Fibroblast of lung (primary cell): ENCODE data around the gene ADRA2A. TPM values are rescaled to one million over a fixed set of nuclear protein-coding genes. Genes with fewer than 3 reads are reported as not detected.
A peak's percentile ranks its signal among the peaks of the same experiment; 100 is the strongest.

ENCODE experiments used
- DNase-seq, 2 donors: peaks; one replicate each; pipeline versions ENCODE4 v3.0.0 to v3.0.0-alpha.2; 2010; ENCODE audit warnings: low read depth in 2 of 2
- H2AFZ ChIP-seq: 2 replicates; pipeline ENCODE4 v1.5.1; 2012; ENCODE audit warnings: low read length, control low read depth, inconsistent platforms
- H3K27ac ChIP-seq: 2 replicates; pipeline ENCODE4 v1.5.1; 2011; ENCODE audit warnings: low read length, control low read depth; ENCODE audit not compliant: insufficient read depth
- H3K27me3 ChIP-seq: 2 replicates; pipeline ENCODE4 v1.5.1; 2011; ENCODE audit warnings: mild to moderate bottlenecking, low read length; ENCODE audit not compliant: control insufficient read depth, insufficient read depth
- H3K36me3 ChIP-seq: 2 replicates; pipeline ENCODE4 v1.5.1; 2011; ENCODE audit warnings: low read length; ENCODE audit not compliant: control insufficient read depth, insufficient read depth
- H3K4me1 ChIP-seq: 2 replicates; pipeline ENCODE4 v1.5.1; 2011; ENCODE audit warnings: low read length; ENCODE audit not compliant: control insufficient read depth, insufficient read depth; ENCODE audit errors: extremely low read depth
- H3K4me2 ChIP-seq: 2 replicates; pipeline ENCODE4 v1.5.1; 2011; ENCODE audit warnings: low read length, control low read depth; ENCODE audit not compliant: insufficient read depth; ENCODE audit errors: extremely low read depth
- H3K4me3 ChIP-seq, 4 experiments: fragments of 200-600 bp in 1 of 4; sonication (generic) in 1 of 4; replicated peaks in 1 of 4; 2 replicates each; pipeline ENCODE4 v1.5.1; 2011 to 2016; ENCODE audit warnings: low read length in 4 of 4, low read depth in 3 of 4, mild to moderate bottlenecking in 3 of 4, control low read depth in 2 of 4, inconsistent platforms in 1 of 4, mixed read lengths in 1 of 4; ENCODE audit not compliant: insufficient read depth in 1 of 4; ENCODE audit errors: control extremely low read depth in 1 of 4
- H3K79me2 ChIP-seq: 2 replicates; pipeline ENCODE4 v1.5.1; 2012; ENCODE audit warnings: mild to moderate bottlenecking, low read length, inconsistent platforms; ENCODE audit not compliant: control insufficient read depth, insufficient read depth
- H3K9ac ChIP-seq: 2 replicates; pipeline ENCODE4 v1.5.1; 2011; ENCODE audit warnings: mild to moderate bottlenecking, low read length, control low read depth; ENCODE audit not compliant: insufficient read depth
- H3K9me3 ChIP-seq: 2 replicates; pipeline ENCODE4 v1.5.1; 2012; ENCODE audit warnings: low read depth, low read length; ENCODE audit not compliant: control insufficient read depth, insufficient read depth
- H4K20me1 ChIP-seq: 2 replicates; pipeline ENCODE4 v1.5.1; 2011; ENCODE audit warnings: low read length; ENCODE audit not compliant: control insufficient read depth, insufficient read depth; ENCODE audit errors: extremely low read depth
- EZH2 ChIP-seq: IDR thresholded peaks from 2 replicates; pipeline ENCODE4 v1.5.1; 2012; ENCODE audit warnings: low read length, control low read depth, mild to moderate bottlenecking; ENCODE audit errors: missing control alignments
- polyA minus RNA-seq: library from RNA; depleted of rRNA, polyadenylated mRNA; stranded (reverse); fragments of >200 nt; gene quantifications from 2 replicates; pipeline ENCODE4 v1.2.3, GENCODE V29; 2011; ENCODE audit warnings: low replicate concordance
- polyA plus RNA-seq, 2 donors: library from polyadenylated mRNA; depleted of rRNA in 1 of 2; stranded (reverse) in 1 of 2; unstranded in 1 of 2; fragments of >200 nt; gene quantifications; 2 replicates each; pipeline ENCODE4 v1.2.1, GENCODE V29; 2011 to 2012; ENCODE audit warnings: missing spikeins in 1 of 2
- total RNA-seq: library from RNA; depleted of rRNA; stranded (reverse); fragments of >200 nt; gene quantifications from 2 replicates; pipeline ENCODE4 v1.2.1, GENCODE V29; 2014
- TF ChIP-seq, protein P1 (sequence below), 2 donors: IDR thresholded peaks in 1 of 2; conservative IDR thresholded peaks in 1 of 2; 1 replicate in 1 of 2; 2 replicates in 1 of 2; pipeline ENCODE4 v1.5.1; 2011 to 2012; ENCODE audit warnings: low read length in 2 of 2, control low read depth in 1 of 2, inconsistent platforms in 1 of 2, low read depth in 1 of 2, mild to moderate bottlenecking in 1 of 2

ADRA2A gene
- total RNA-seq = under 0.01 TPM in 2 replicates
- 0.02 and 0.06 TPM in 2 replicates for polyA plus RNA-seq
- 0.03 and 0.07 TPM in 2 replicates for polyA plus RNA-seq (2012)
- polyA minus RNA-seq = not detected in 2 replicates

DNA sequence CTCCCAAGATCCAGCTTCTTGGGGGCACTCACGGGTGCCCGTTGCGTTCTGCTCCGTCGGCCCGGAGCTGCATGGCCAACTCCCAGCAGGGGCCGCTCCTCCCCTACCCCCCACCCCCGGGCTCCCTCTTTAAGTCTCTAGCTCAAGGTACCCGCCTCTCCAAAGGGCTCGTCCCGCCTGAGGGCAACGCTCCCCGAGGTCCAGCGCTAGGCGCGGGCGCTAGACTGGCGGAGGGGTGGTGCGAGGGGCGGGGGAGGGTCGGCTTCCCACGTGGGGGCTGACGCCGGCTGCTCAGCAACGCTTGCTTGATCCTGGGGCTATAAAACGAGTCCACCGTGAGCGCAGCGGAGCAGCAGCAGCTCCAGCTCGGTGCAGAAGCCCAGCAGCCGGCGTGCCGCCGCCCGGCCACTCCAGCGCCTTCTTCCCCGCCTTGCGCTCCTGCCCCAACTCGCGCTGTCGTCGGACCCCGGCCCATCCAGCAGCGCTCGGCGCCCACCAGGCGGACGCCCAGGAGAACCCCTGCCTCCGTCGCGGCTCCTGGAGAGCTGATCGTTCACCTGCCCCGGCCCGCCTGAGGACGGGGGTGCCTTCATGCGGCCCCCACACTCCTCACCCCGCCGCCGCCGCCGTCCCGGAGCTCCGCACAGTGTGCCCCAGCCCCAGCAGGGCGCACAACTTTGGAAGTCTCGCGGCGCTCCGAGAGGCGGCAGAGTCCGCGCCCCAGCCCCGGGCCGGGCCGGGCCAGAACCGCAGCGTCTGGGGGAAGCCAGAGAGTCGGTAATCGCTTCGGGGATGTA, at the start of gene ADRA2A:
Gene ADRA2A (plus strand): TSS at position 348 of the 797 bp plus-strand sequence. CDS start 968 bp downstream, outside the sequence.
- no peak for TF ChIP-seq EZH2
- TF ChIP-seq, protein P1, sequence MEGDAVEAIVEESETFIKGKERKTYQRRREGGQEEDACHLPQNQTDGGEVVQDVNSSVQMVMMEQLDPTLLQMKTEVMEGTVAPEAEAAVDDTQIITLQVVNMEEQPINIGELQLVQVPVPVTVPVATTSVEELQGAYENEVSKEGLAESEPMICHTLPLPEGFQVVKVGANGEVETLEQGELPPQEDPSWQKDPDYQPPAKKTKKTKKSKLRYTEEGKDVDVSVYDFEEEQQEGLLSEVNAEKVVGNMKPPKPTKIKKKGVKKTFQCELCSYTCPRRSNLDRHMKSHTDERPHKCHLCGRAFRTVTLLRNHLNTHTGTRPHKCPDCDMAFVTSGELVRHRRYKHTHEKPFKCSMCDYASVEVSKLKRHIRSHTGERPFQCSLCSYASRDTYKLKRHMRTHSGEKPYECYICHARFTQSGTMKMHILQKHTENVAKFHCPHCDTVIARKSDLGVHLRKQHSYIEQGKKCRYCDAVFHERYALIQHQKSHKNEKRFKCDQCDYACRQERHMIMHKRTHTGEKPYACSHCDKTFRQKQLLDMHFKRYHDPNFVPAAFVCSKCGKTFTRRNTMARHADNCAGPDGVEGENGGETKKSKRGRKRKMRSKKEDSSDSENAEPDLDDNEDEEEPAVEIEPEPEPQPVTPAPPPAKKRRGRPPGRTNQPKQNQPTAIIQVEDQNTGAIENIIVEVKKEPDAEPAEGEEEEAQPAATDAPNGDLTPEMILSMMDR (conservative IDR thresholded peaks at IDR 0.05 in 1 of 2, IDR thresholded peaks at IDR 0.05 in 1 of 2; ENCODE audit: low read depth in 1 of 2, low read length in 2 of 2) = no peak
- Histone ChIP-seq H2AFZ (peak within 1 kb of the TSS; percentile 44), H3K9ac (no peak within 1 kb of the TSS), H3K27me3 (peaks cover 37% of the 10 kb centered on the region), H3K27ac (no peak within 1 kb of the TSS), H4K20me1 (no peaks in the 10 kb centered on the region), H3K4me1 (peaks cover 2% of the 10 kb centered on the region), H3K4me2 (peak within 1 kb of the TSS; percentile 85), H3K36me3 (no peaks in the 10 kb centered on the region), H3K4me3 (peak within 1 kb of the TSS; percentile 36 to 57 (median 44)), H3K9me3 (no peaks in the 10 kb centered on the region), H3K79me2 (no peaks in the 10 kb centered on the region)
- peak; percentile 33 to 40 for DNase-seq

DNA sequence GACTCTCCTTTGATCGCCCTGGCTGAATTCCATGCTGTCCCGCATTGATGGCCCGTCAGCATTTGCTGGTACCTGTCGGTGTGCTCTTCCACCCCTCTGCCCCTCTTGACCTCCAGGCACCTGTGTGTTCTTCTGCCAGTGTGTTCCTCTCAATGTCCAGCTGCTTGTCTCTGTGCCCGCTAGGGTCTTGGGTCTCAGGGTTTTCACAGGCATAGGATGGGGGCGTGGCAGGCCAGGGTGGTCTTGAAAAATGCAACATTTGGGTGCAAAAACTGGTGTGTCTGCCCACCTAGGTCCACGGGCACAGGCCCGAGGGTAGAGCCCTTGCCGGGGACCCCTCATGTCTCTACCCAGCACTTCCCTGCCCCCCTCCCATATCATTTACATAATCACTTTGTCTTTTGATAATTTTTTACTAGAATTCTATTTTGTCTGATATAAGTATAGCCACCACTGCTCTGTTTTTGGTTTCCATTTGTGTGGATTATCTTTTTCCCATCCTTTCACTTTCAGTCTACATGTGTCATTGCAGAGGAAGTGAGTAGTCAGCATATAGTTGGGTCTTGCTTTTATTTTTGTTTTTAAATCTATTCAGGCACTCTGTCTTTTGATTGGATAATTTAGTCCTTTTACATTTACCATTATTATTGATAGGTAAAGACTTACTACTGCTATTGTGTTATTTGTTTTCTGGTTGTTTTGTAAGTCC, 46.6 kb upstream of the ADRA2A start:
- Histone ChIP-seq H2AFZ (no peak overlapping the region), H3K9me3 (no peaks in the 10 kb centered on the region), H4K20me1 (no peaks in the 10 kb centered on the region), H3K4me3 (no peak overlapping the region), H3K79me2 (no peaks in the 10 kb centered on the region), H3K4me2 (no peak overlapping the region), H3K27ac (no peak overlapping the region), H3K27me3 (no peaks in the 10 kb centered on the region), H3K36me3 (peaks cover 2% of the 10 kb centered on the region), H3K4me1 (no peaks in the 10 kb centered on the region), H3K9ac (no peak overlapping the region)
- TF ChIP-seq, protein P1 (conservative IDR thresholded peaks at IDR 0.05 in 1 of 2, IDR thresholded peaks at IDR 0.05 in 1 of 2; ENCODE audit: low read depth in 1 of 2, low read length in 2 of 2) = no peak
- TF ChIP-seq EZH2 = no peak
- no peak for DNase-seq

DNA sequence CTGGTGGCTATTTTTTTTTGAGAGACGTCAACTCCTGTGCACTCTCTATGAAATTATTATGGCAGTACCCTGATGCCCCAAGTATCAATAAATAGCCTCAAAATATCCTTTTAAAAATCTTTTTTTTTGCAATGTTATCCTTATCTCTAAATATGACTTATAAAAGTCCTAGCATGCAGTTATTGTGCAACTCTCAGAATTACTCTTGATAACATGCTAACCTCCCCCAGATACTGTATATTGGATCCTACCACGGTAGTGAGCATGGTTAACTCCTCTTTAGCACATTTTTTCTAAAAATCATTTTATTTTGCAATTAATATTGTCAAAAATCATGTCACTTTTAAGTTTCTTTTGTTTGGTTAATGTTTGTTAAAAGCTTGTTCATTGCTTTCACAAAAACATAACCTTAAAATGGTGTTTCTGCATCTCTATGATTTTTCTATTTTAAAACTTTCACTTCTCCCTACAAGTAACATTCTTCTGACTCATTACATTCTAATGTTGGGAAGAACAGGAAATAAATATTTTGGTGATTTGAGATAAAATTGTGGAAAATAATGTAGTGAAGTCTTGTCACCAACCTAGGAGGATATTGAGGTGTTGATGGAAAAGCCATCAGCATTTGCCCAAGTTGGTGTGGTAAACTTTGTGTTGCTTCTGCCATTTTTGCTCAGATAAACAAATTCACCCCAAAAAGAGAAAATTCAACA, 42.1 kb upstream of the ADRA2A start:
- Histone ChIP-seq H3K4me1 (no peaks in the 10 kb centered on the region), H2AFZ (no peak overlapping the region), H3K27me3 (no peaks in the 10 kb centered on the region), H3K9me3 (no peaks in the 10 kb centered on the region), H4K20me1 (no peaks in the 10 kb centered on the region), H3K4me2 (no peak overlapping the region), H3K9ac (no peak overlapping the region), H3K79me2 (no peaks in the 10 kb centered on the region), H3K36me3 (no peaks in the 10 kb centered on the region), H3K27ac (no peak overlapping the region), H3K4me3 (no peak overlapping the region)
- TF ChIP-seq EZH2 = no peak
- TF ChIP-seq, protein P1 (conservative IDR thresholded peaks at IDR 0.05 in 1 of 2, IDR thresholded peaks at IDR 0.05 in 1 of 2; ENCODE audit: low read depth in 1 of 2, low read length in 2 of 2) = no peak
- peak; percentile 5 to 49 for DNase-seq
